Stimulated activated naive CD4-positive, alpha-beta T cell (primary cell): ENCODE results near the gene ARHGEF17.

Experiments used
- DNase-seq, 6 experiments: peaks; one replicate each; lab custom pipeline; 2025; lab: John Stamatoyannopoulos, UW

ARHGEF17 gene

DNA sequence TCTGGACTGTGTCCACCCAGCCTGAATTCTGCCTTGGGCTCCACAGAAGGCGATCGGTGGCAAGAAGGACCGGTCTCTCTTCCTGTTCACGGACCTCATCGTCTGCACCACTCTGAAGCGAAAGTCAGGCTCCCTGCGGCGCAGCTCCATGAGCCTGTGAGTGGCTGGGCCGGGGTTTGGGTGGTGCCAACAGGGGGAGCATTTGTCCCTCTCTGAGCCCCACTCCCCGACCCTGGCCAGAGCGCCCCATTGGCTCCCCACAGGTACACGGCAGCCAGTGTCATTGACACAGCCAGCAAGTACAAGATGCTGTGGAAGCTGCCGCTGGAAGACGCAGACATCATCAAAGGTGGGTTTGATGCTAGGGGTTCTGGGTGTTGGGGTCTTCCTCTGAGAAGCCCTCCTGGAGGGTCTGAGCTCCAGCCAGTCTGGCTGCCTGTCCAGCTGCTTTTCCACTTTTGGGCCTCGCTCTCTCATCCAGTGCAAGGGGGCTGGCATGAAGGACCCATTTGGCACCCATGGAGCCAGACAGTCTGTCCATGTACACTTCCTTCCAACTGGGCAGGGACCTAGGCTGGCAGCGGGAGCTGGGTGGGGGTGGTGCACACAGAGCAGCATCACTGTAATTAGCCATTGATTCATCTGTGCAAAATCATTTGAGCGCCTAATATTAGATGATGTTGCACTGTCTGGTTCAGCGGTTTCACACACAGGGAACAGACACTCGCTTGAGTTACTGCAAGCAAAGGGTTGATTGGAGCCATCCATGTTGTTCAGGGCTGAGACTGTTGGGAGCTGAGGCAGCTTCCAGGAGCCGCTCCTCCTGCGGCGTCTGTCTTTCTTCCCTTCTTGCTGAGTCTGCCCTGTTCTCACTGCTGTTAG, 49.1 kb downstream of the ARHGEF17 start:
- no peak for DNase-seq

GRCh38 chr11:73358071-73358470, 50.0 kb downstream of the ARHGEF17 start:
- DNase-seq: no peak

- no peak for DNase-seq
These were observed 51.3 kb downstream of the ARHGEF17 start for GRCh38 chr11:73359341-73359740.

GRCh38 chr11:73359930-73360742, 52.1 kb downstream of the ARHGEF17 start:
- peak in 2 of 6 experiments; percentile 18 to 19 for DNase-seq

DNA sequence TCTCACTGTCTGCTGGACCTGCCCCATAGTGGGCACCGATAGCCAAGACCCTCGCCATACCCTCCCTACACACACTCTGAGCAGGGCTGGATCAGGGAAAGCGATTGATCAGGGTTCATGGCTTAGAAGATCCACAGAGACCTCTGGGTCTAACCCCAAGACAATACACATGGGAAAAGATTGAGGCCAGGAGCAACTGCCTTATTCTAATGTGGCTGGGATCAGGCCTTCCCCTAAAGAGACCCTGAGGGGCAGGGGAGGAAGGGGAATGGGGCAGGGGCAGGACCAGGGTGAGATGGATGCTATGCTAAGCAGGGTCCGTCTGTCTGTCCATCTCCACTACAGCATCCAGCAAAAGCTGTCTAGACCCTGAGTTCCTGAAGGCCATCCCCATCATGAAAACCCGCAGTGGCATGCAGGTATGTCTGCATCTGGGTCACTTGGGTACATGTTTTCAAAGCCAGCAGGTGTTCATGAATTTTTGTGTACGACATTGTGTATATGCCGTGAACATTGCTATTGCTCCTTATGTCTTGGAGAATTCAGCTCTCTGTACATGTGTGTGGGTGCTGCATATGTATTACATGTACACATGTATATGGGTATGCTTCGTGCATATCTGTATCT, 52.8 kb downstream of the ARHGEF17 start:
- no peak for DNase-seq

DNA sequence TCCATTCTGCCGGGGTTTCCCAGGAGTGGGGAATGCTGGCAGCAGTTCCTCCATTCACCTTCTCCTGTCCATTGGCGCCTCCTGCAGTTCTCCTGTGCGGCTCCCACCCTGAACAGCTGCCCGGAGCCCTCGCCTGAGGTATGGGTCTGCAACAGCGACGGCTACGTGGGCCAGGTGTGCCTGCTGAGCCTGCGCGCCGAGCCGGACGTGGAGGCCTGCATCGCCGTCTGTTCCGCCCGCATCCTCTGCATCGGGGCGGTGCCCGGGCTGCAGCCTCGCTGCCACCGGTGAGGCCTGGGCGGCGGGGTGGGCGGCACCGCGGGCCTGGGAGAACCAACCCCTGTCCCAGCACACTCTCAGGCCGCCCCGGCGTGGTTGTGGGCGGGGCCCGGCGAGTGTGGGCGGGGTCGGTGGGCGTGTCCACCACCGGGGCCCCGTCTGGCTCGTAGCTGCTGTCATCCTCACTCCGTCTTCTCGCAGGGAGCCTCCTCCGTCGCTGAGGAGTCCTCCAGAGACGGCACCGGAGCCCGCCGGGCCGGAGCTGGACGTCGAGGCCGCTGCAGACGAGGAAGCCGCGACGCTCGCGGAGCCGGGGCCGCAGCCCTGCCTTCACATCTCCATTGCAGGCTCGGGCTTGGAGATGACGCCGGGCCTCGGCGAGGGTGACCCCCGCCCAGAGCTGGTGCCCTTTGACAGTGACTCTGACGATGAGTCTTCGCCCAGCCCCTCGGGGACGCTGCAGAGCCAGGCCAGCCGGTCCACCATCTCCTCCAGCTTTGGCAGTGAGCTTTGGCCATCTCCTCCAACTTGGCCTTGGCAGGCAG, 54.1 kb downstream of the ARHGEF17 start:
- no peak for DNase-seq

- DNase-seq: no peak
These were observed 55.1 kb downstream of the ARHGEF17 start for GRCh38 chr11:73363147-73363546.

DNA sequence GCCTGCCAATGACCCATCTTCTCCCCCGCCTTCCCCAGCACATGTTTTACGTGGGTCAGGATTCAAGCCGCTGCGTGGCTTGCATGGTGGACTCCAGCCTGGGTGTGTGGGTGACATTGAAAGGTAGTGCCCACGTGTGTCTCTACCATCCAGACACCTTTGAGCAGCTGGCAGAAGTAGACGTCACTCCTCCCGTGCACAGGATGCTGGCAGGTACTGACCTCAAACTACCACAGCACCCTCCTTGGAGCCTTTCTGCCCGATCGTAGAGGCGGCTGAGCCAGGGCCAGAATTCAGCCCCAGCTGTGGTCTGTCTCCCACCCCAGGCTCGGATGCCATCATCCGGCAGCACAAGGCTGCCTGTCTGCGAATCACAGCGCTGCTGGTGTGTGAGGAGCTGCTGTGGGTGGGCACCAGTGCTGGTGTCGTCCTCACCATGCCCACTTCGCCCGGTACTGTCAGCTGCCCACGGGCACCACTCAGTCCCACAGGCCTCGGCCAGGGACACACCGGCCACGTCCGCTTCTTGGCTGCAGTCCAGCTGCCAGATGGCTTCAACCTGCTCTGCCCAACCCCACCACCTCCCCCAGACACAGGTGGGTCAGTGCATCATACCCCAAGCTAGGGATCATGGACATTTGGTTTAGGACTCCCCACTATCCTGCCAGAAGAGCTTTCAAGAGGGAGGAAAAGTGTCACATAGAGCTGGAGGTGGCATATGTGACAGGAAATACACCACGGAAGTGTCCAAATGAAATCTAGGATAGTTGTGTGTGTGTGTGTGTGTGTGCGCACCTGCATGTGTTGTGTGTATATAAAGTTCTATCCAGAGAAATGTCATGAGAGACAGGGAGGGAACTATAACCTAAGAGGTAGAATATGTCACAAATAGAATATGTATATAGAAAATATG, 57.5 kb downstream of the ARHGEF17 start:
- DNase-seq: peak in 1 of 6 experiments; percentile 83

DNA sequence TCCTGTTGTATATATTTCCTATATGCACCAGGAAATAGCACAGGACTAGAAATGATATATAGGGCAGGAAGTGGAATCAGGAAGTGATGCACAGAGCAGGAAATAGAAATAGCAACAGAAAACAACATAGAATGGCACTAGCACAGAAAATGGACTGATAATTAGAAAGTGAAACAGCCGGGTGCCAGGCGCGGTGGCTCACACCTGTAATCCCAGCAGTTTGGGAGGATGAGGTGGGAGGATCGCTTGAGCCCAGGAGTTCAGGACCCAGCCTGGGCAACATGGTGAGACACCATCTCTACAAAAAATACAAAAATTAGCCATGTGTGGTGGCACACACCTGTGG, 58.2 kb downstream of the ARHGEF17 start:
- DNase-seq: peak in 3 of 6 experiments; percentile 69 to 83 (median 70)

GRCh38 chr11:73366953-73367352, 58.9 kb downstream of the ARHGEF17 start:
- DNase-seq: no peak

GRCh38 chr11:73367482-73368024, 59.5 kb downstream of the ARHGEF17 start:
- no peak for DNase-seq

DNA sequence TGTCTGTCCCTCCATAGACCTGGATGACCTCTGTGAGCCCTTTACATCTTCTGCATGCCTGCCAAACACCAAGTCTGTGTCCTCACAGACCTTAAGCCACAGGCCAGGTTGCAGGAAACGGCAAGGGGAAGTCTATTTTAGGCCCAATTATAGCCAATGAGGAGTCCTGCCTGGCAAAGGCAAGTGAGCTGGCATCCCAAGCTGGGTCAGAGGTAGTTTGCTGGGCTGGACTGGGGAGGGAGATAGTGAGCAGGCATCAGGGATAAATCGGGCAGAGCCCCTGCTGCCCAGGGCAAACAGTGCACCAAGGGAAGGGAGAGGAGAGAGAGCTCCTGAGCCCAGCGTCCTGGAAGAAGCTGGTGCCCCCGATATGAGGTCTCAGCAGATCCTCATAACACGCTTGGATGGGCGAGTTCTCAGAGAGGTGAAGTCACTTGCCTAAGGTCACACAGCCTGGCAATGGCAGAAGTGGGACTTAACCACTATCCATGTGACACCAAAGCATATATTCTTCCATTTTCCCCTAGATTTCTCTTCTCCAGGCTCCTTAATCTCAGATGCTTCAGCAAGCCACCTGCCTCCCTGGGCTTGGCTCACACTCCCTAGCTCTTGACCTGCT, 64.4 kb downstream of the ARHGEF17 start:
- DNase-seq: no peak

DNA sequence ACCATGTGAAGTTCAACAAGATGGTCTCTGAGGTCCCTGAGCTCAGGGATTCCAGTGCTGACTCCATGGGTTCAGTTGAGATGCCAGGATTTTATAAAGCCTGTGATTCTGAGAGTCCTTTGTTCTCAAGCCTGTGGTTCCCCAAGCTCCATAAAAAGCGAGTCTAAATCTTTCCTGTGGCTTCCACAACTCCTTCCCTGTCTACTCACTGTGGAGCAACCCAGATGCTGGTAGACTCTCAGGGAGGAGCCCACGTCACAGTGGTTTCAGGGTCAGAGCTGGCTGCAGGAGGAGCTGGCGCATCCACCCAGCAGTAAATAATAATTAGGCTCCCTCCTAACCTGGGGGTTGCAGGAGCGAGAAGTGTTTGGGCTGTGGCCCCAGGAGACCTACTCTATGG, 66.1 kb downstream of the ARHGEF17 start:
- no peak for DNase-seq

GRCh38 chr11:73375830-73376159, 67.7 kb downstream of the ARHGEF17 start:
- DNase-seq: no peak

GRCh38 chr11:73376160-73376802, 68.2 kb downstream of the ARHGEF17 start, which contains the start of gene RELT:
RELT (plus strand) TSS chr11:73376399; CDS start chr11:73389137, 12,738 bp downstream.
- peak; percentile 82 to 95 (median 90) for DNase-seq

- DNase-seq: peak; percentile 18 to 61 (median 52)
These were observed 68.9 kb downstream of the ARHGEF17 start for GRCh38 chr11:73376803-73377629.

DNA sequence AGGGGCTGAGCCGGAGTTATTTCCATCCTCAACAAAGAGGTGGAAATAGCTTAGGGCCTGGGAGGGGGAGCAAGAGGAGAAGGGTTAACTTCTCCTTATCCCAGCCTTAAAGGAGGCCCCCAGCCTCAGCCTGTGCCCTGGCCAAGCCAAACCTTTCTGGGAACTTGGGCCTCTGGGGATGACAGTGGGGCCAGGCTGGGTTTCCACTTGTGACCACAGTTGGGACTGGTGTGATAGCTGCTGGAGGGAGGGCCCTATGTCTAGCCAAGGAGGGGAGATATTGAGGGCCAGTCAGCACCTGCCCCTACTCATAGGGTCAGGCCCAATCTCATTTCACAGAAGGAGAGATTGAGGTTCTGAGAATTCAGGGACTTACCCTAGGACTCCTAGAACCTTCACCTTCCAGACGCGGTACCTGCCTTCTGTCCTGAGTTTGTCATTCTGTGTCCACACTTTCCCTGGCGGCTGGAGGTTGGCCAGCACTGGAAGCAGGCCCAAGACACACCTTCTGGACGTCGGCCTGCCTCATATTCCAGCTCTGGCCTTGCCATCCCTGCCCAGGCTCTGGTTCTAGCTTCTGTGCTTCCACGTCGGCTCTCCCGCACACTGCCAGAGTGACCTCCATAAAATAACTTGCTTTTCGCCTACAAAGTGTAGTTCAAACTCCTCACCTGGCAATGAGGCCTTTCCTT, 71.3 kb downstream of the ARHGEF17 start:
- DNase-seq: no peak

- DNase-seq: no peak
These were observed 72.3 kb downstream of the ARHGEF17 start for GRCh38 chr11:73380331-73380730.
